Breast epithelium (tissue), 4 donors: Measurements from ENCODE around the gene MYEOV. TPM values are rescaled to one million over a fixed set of nuclear protein-coding genes. Genes with fewer than 3 reads are reported as not detected.
A peak's percentile ranks its signal among the peaks of the same experiment; 100 is the strongest.

Experiments used
- DNase-seq, 2 donors: peaks; one replicate each; pipeline ENCODE4 v3.0.0-alpha.2; 2019; ENCODE audit warnings: low spot score in 2 of 2
- H3K27ac ChIP-seq, 2 donors: fragments of 200-600 bp; sonication (generic) in 1 of 2; one replicate each; pipeline ENCODE4 v1.5.1; 2016 to 2019; ENCODE audit warnings: mild to moderate bottlenecking in 1 of 2
- H3K27me3 ChIP-seq, 2 donors: fragments of 200-600 bp; sonication (generic) in 1 of 2; one replicate each; pipeline versions ENCODE4 v1.5.1 to v1.6.0; 2017 to 2019; ENCODE audit warnings: control low read depth in 1 of 2, mild to moderate bottlenecking in 1 of 2
- H3K36me3 ChIP-seq: fragments of 200-600 bp; one replicate; pipeline ENCODE4 v1.5.1; 2019
- H3K4me1 ChIP-seq, 2 donors: fragments of 200-600 bp; sonication (generic); one replicate each; pipeline ENCODE4 v1.5.1; 2016 to 2019; ENCODE audit warnings: control low read depth in 1 of 2
- H3K4me3 ChIP-seq, 3 donors: fragments of 200-600 bp; sonication (generic); 1 replicate in 2 of 3; 2 replicates in 1 of 3; pipeline ENCODE4 v1.5.1; 2016 to 2019; ENCODE audit warnings: mild to moderate bottlenecking in 3 of 3, moderate library complexity in 2 of 3
- H3K9me3 ChIP-seq, 2 donors: fragments of 200-600 bp; sonication (generic) in 1 of 2; one replicate each; pipeline ENCODE4 v1.5.1; 2016 to 2019; ENCODE audit warnings: control low read depth in 1 of 2
- CTCF ChIP-seq, 3 donors: fragments of 450-650 bp; IDR thresholded peaks; one replicate each; pipeline ENCODE4 v1.5.1; 2016 to 2017; ENCODE audit warnings: antibody characterized with exemption in 3 of 3, mild to moderate bottlenecking in 3 of 3, moderate library complexity in 3 of 3
- POLR2A ChIP-seq: fragments of 450-650 bp; IDR thresholded peaks from one replicate; pipeline ENCODE4 v1.6.1; 2016; ENCODE audit warnings: antibody characterized with exemption, mild to moderate bottlenecking, moderate library complexity
- POLR2AphosphoS5 ChIP-seq, 3 donors: sonication (generic); formaldehyde crosslinking; IDR thresholded peaks; one replicate each; pipeline ENCODE4 v1.6.1; 2017; ENCODE audit warnings: antibody characterized with exemption in 3 of 3
- intact Hi-C: fragments of 100-400 bp; cut with DNase I; formaldehyde crosslinking; loops from one replicate; pipeline ENCODE4 v1.15.1; 2023; ENCODE audit warnings: low total_unique reads
- total RNA-seq, 3 donors: library from RNA; depleted of rRNA; stranded (reverse); fragments of >200 nt; gene quantifications; one replicate each; pipeline ENCODE4 v1.1.0, GENCODE V29; 2016

MYEOV gene
- total RNA-seq, 3 donors from 2014 or later = 2.8 to 22.0 (median 18.7) TPM

GRCh38 chr11:69329581-69329980 lies 35.6 kb downstream of the MYEOV start:
- Histone ChIP-seq H3K36me3 (no peaks in the 10 kb centered on the region), H3K27me3 (no peaks in the 10 kb centered on the region), H3K9me3 (no peaks in the 10 kb centered on the region), H3K27ac (no peak overlapping the region), H3K4me3 (no peak overlapping the region), H3K4me1 (no peaks in the 10 kb centered on the region)
- DNase-seq = no peak
- intact Hi-C loops = loop anchor here (5.0 kb wide), 1 partner anchor 512 kb away; no protein-coding TSS in a partner anchor
- TF ChIP-seq POLR2A (no peak), CTCF (IDR thresholded peaks at IDR 0.05) (no peak), POLR2AphosphoS5 (IDR thresholded peaks at IDR 0.05) (no peak)

GRCh38 chr11:69330330-69330729 lies 36.4 kb downstream of the MYEOV start:
- no peaks in the 10 kb centered on the region for H3K36me3 ChIP-seq
- no peak for DNase-seq
- intact Hi-C loops = no loop called here
- no peak overlapping the region for H3K4me3 ChIP-seq
- H3K4me1 ChIP-seq = no peaks in the 10 kb centered on the region
- H3K9me3 ChIP-seq = no peaks in the 10 kb centered on the region
- TF ChIP-seq CTCF (IDR thresholded peaks at IDR 0.05) = no peak
- no peak for TF ChIP-seq POLR2A
- TF ChIP-seq POLR2AphosphoS5 (IDR thresholded peaks at IDR 0.05) = no peak
- no peak overlapping the region for H3K27ac ChIP-seq
- H3K27me3 ChIP-seq = no peaks in the 10 kb centered on the region

- H3K27me3 ChIP-seq = no peaks in the 10 kb centered on the region
- intact Hi-C loops = no loop called here
- H3K4me3 ChIP-seq = no peak overlapping the region
- H3K27ac ChIP-seq = no peak overlapping the region
- no peaks in the 10 kb centered on the region for H3K4me1 ChIP-seq
- TF ChIP-seq CTCF (IDR thresholded peaks at IDR 0.05) (no peak), POLR2A (no peak), POLR2AphosphoS5 (IDR thresholded peaks at IDR 0.05) (no peak)
- no peaks in the 10 kb centered on the region for H3K9me3 ChIP-seq
- DNase-seq = peak in 1 of 2 donors; percentile 6
- no peaks in the 10 kb centered on the region for H3K36me3 ChIP-seq
These were observed 39.3 kb downstream of the MYEOV start for GRCh38 chr11:69333149-69333710.

- peak in 1 of 2 donors; percentile 6 for DNase-seq
These were observed 39.9 kb downstream of the MYEOV start for GRCh38 chr11:69333879-69334278.

More at GRCh38 chr11:69333879-69334278, 39.9 kb downstream of the MYEOV start:
- Histone ChIP-seq H3K9me3 (no peaks in the 10 kb centered on the region), H3K4me3 (no peak overlapping the region), H3K27me3 (no peaks in the 10 kb centered on the region), H3K36me3 (no peaks in the 10 kb centered on the region), H3K4me1 (no peaks in the 10 kb centered on the region), H3K27ac (no peak overlapping the region)
- TF ChIP-seq POLR2AphosphoS5 (IDR thresholded peaks at IDR 0.05) = no peak
- no peak for TF ChIP-seq POLR2A
- no peak for TF ChIP-seq CTCF (IDR thresholded peaks at IDR 0.05)
- intact Hi-C loops = no loop called here
